Astrocyte (in vitro differentiated cells and primary cell): Measurements from ENCODE around the gene VPS13C. TPM values are rescaled to one million over a fixed set of nuclear protein-coding genes. Genes with fewer than 3 reads are reported as not detected.

Experiments
- DNase-seq: peaks from one replicate; pipeline ENCODE4 v3.0.0-alpha.2; 2010; ENCODE audit warnings: low read depth
- FAIRE-seq: peaks from 2 replicates; lab custom pipeline; 2011; peaks lifted over from hg19 to GRCh38; lab: Jason Lieb, UNC
- H2AFZ ChIP-seq: 2 replicates; pipeline ENCODE4 v1.6.0; 2012; ENCODE audit warnings: low read depth, low read length, inconsistent platforms
- H3K27ac ChIP-seq: 2 replicates; pipeline ENCODE4 v1.5.1; 2011; ENCODE audit warnings: low read depth, low read length, inconsistent platforms
- H3K27me3 ChIP-seq: 2 replicates; pipeline ENCODE4 v1.6.0; 2011; ENCODE audit warnings: low read length, inconsistent platforms; ENCODE audit not compliant: insufficient read depth
- H3K36me3 ChIP-seq: 2 replicates; pipeline ENCODE4 v1.5.1; 2011; ENCODE audit warnings: low read length, inconsistent platforms; ENCODE audit not compliant: insufficient read depth
- H3K4me1 ChIP-seq: 2 replicates; pipeline ENCODE4 v1.5.1; 2011; ENCODE audit warnings: low read length, inconsistent platforms; ENCODE audit not compliant: insufficient read depth
- H3K4me2 ChIP-seq: 2 replicates; pipeline ENCODE4 v1.6.0; 2012; ENCODE audit warnings: low read length, inconsistent platforms
- H3K4me3 ChIP-seq: 2 replicates; pipeline ENCODE4 v1.5.1; 2011; ENCODE audit warnings: low read depth, mild to moderate bottlenecking, low read length, inconsistent platforms; ENCODE audit not compliant: insufficient read depth
- H3K79me2 ChIP-seq: 2 replicates; pipeline ENCODE4 v1.6.0; 2012; ENCODE audit warnings: mild to moderate bottlenecking, low read length, inconsistent platforms; ENCODE audit not compliant: insufficient read depth
- H3K9ac ChIP-seq: 2 replicates; pipeline ENCODE4 v1.6.0; 2012; ENCODE audit warnings: mild to moderate bottlenecking, low read length, inconsistent platforms
- H3K9me3 ChIP-seq: 2 replicates; pipeline ENCODE4 v1.5.1; 2012; ENCODE audit warnings: low read depth, mild to moderate bottlenecking, low read length, inconsistent platforms; ENCODE audit not compliant: insufficient read depth
- H4K20me1 ChIP-seq: 2 replicates; pipeline ENCODE4 v1.6.0; 2012; ENCODE audit warnings: low read length, inconsistent platforms; ENCODE audit not compliant: insufficient read depth
- H3K27ac Mint-ChIP-seq: one replicate; pipeline ENCODE4 v1.8.0; 2021; ENCODE audit warnings: mild to moderate bottlenecking, mixed read lengths; ENCODE audit not compliant: unreplicated experiment
- H3K27me3 Mint-ChIP-seq: one replicate; pipeline ENCODE4 v1.8.0; 2021; ENCODE audit warnings: low read depth, mixed read lengths; ENCODE audit not compliant: unreplicated experiment
- H3K36me3 Mint-ChIP-seq: one replicate; pipeline ENCODE4 v1.8.0; 2021; ENCODE audit warnings: low read depth, mixed read lengths; ENCODE audit not compliant: unreplicated experiment
- H3K4me1 Mint-ChIP-seq: one replicate; pipeline ENCODE4 v1.8.0; 2021; ENCODE audit warnings: low read depth, mixed read lengths; ENCODE audit not compliant: unreplicated experiment
- H3K4me3 Mint-ChIP-seq: one replicate; pipeline ENCODE4 v1.8.0; 2021; ENCODE audit warnings: mild to moderate bottlenecking, moderate library complexity, mixed read lengths; ENCODE audit not compliant: unreplicated experiment
- H3K9me3 Mint-ChIP-seq: one replicate; pipeline ENCODE4 v1.8.0; 2021; ENCODE audit warnings: mild to moderate bottlenecking, mixed read lengths; ENCODE audit not compliant: unreplicated experiment
- EZH2 ChIP-seq: IDR thresholded peaks from 2 replicates; pipeline ENCODE4 v1.6.1; 2012; ENCODE audit warnings: mild to moderate bottlenecking, low read length, inconsistent platforms; ENCODE audit not compliant: insufficient read depth
- total RNA-seq: library from RNA; stranded (reverse); gene quantifications from 2 replicates; pipeline ENCODE4 v1.2.1, GENCODE V29; 2021
- TF ChIP-seq, protein P1 (sequence below): IDR thresholded peaks from 2 replicates; pipeline ENCODE4 v1.5.1; 2011; ENCODE audit warnings: low read depth, mild to moderate bottlenecking, inconsistent platforms, low read length, moderate library complexity; ENCODE audit not compliant: insufficient read depth

VPS13C gene
- total RNA-seq, 1 donor from 2014 or later, result 35.4 TPM

DNA sequence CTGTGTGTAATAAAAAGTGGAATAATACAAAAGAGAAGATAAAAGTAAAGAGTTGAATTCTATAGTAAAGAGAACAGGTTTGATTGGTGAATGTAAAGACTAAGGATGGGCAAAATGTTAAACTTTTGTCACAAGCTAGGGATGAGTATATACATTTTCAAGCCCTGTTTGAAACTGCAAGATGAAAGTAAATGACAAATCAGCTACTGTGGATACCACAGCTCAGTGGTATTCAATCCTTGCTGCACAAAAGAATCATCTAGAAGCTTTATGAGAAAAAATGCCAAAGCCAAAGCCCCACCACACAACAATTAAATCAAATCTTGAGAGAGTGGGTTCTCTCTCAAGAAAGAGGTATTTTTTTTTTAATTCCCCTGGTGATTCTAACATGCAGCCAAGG lies 67.7 kb downstream of the VPS13C start:
- Histone ChIP-seq H3K36me3 (no peaks in the 10 kb centered on the region), H3K27ac (no peak overlapping the region), H3K79me2 (no peaks in the 10 kb centered on the region), H3K9me3 (no peaks in the 10 kb centered on the region), H2AFZ (no peak overlapping the region), H4K20me1 (no peaks in the 10 kb centered on the region), H3K27me3 (no peaks in the 10 kb centered on the region), H3K9ac (no peak overlapping the region), H3K4me2 (no peak overlapping the region), H3K4me3 (no peak overlapping the region), H3K4me1 (no peaks in the 10 kb centered on the region)
- no peak overlapping the region for H3K4me3 Mint-ChIP-seq
- no peaks in the 10 kb centered on the region for H3K27me3 Mint-ChIP-seq
- peaks cover 7% of the 10 kb centered on the region for H3K4me1 Mint-ChIP-seq
- DNase-seq (no peak), FAIRE-seq (no peak)
- no peak overlapping the region for H3K27ac Mint-ChIP-seq
- no peak for TF ChIP-seq EZH2
- TF ChIP-seq, protein P1, sequence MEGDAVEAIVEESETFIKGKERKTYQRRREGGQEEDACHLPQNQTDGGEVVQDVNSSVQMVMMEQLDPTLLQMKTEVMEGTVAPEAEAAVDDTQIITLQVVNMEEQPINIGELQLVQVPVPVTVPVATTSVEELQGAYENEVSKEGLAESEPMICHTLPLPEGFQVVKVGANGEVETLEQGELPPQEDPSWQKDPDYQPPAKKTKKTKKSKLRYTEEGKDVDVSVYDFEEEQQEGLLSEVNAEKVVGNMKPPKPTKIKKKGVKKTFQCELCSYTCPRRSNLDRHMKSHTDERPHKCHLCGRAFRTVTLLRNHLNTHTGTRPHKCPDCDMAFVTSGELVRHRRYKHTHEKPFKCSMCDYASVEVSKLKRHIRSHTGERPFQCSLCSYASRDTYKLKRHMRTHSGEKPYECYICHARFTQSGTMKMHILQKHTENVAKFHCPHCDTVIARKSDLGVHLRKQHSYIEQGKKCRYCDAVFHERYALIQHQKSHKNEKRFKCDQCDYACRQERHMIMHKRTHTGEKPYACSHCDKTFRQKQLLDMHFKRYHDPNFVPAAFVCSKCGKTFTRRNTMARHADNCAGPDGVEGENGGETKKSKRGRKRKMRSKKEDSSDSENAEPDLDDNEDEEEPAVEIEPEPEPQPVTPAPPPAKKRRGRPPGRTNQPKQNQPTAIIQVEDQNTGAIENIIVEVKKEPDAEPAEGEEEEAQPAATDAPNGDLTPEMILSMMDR, result no peak
- H3K36me3 Mint-ChIP-seq, result peaks cover 11% of the 10 kb centered on the region
- no peaks in the 10 kb centered on the region for H3K9me3 Mint-ChIP-seq

DNA sequence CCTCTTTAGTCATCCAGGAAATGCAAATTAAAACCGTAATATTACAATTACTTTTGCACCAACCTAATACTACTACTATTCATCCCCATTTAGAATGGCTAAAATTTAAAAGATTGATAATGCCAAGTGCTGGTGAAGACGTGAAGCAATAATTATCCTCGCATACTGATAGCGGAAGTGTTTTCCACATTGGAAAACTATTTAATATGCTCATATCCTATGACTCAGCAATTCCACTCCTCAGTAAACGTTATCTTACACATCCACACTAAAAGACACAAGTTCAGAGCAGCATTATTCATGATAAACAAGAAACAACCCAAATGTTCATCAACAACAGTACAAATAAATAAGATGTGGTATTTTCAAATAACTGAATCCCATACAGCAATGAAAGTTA lies 70.6 kb downstream of the VPS13C start:
- Histone ChIP-seq H3K9me3 (no peaks in the 10 kb centered on the region), H3K4me3 (no peak overlapping the region), H2AFZ (no peak overlapping the region), H3K27me3 (no peaks in the 10 kb centered on the region), H3K4me1 (no peaks in the 10 kb centered on the region), H3K4me2 (no peak overlapping the region), H3K79me2 (no peaks in the 10 kb centered on the region), H3K9ac (no peak overlapping the region), H4K20me1 (peaks cover 3% of the 10 kb centered on the region), H3K27ac (no peak overlapping the region), H3K36me3 (no peaks in the 10 kb centered on the region)
- no peak for TF ChIP-seq EZH2
- TF ChIP-seq, protein P1, result no peak
- H3K4me3 Mint-ChIP-seq, result no peak overlapping the region
- H3K4me1 Mint-ChIP-seq, result peaks cover 5% of the 10 kb centered on the region
- no peaks in the 10 kb centered on the region for H3K9me3 Mint-ChIP-seq
- DNase-seq, result peak; percentile 10
- no peak overlapping the region for H3K27ac Mint-ChIP-seq
- H3K36me3 Mint-ChIP-seq, result peaks cover 12% of the 10 kb centered on the region
- peak; percentile 26 for FAIRE-seq
- H3K27me3 Mint-ChIP-seq, result no peaks in the 10 kb centered on the region

DNA sequence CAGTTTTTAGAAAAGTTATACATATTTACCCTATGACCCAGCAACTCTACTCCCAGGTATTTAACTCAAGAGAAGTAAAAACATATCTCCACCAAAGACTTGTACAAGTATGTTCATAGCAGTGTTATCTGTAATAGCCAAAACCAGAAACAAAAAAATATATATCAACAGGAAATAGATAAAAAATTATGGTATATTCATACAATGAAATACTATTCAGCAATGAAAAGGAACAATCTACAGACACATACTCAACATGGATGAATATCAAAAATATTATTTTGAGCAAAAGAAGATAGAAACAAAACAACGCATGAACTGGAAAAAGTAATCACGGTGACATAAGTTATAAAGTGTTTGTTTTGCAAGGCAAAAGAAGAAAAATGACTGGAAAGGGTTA lies 72.4 kb downstream of the VPS13C start:
- H3K36me3 ChIP-seq, result peaks cover 4% of the 10 kb centered on the region
- H3K4me3 ChIP-seq, result no peak overlapping the region
- no peak overlapping the region for H3K4me3 Mint-ChIP-seq
- H3K27me3 Mint-ChIP-seq, result no peaks in the 10 kb centered on the region
- no peak overlapping the region for H3K27ac ChIP-seq
- no peak overlapping the region for H3K9ac ChIP-seq
- DNase-seq, result no peak
- H2AFZ ChIP-seq, result no peak overlapping the region
- H3K9me3 Mint-ChIP-seq, result no peaks in the 10 kb centered on the region
- peaks cover 15% of the 10 kb centered on the region for H3K36me3 Mint-ChIP-seq
- no peaks in the 10 kb centered on the region for H3K9me3 ChIP-seq
- no peak overlapping the region for H3K4me2 ChIP-seq
- no peaks in the 10 kb centered on the region for H3K4me1 Mint-ChIP-seq
- H3K27me3 ChIP-seq, result no peaks in the 10 kb centered on the region
- H3K4me1 ChIP-seq, result no peaks in the 10 kb centered on the region
- H3K79me2 ChIP-seq, result no peaks in the 10 kb centered on the region
- no peak for TF ChIP-seq EZH2
- TF ChIP-seq, protein P1, result no peak
- H3K27ac Mint-ChIP-seq, result no peak overlapping the region
- peaks cover 3% of the 10 kb centered on the region for H4K20me1 ChIP-seq
- FAIRE-seq, result no peak
